D341Med (cell line): ENCODE results near the gene COL19A1.

Experiments used
- DNase-seq: peaks from one replicate; pipeline ENCODE4 v3.0.0; 2012; ENCODE audit warnings: low spot score

COL19A1 gene

DNA sequence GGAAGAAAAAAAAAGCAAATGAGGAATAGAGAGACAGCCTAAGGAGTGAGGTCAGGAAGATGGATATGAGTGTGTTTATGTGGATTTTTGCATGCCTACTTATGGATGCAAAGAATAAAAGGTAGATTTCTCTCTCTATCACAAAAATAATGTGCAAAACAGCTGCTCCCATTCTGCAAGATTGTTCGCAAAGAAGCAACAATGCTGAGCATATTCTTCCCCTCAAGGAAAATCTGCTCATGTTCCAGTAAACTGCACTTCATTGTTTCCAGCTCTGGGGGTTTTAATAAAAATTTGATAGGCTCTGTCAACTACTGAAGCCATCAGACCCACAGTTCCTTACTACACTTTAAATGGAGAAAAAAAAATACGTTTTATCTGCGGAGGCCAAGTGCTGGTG, 259.2 kb downstream of the COL19A1 start:
- no peak for DNase-seq

- no peak for DNase-seq
These were observed 263.0 kb downstream of the COL19A1 start for GRCh38 chr6:70129341-70129740.

GRCh38 chr6:70130865-70131264, 264.5 kb downstream of the COL19A1 start:
- no peak for DNase-seq

GRCh38 chr6:70131528-70131927, 265.2 kb downstream of the COL19A1 start:
- DNase-seq: no peak

DNA sequence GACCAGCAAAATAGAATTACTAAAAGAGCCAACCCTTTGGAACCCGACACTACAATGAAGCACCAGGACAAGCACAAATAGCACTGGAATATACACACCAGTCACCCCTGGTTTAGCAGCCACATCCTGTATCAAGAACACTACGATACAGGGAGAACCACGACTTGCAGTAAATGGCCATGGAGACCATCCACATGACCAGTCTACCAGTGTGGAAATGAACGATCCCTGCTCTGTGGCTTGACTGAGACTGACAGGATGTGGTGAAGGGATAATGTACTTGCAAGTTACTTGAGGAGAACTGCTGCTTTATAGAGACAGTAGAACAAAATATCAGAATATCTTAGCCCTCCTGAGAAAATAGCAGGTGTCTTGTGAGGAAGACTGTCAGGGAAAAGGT, 266.9 kb downstream of the COL19A1 start:
- DNase-seq: no peak

DNA sequence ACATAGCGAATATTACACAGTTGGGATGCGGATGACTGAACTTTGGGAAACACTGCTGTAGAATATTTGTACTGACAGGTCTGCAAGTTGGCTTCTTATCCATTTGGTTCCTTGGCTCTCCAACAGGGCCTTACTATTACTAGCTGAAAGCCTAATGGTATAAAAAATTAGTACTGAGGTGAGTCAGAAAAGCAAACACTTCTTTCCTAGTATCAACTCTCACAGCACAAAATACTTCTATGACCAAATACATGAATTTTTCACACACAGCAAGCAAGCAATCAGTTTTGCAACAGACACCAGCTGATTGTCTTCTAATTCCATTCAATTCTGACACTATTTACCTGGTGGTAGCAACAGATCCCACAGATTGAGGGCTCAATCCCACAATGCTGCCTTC, 268.2 kb downstream of the COL19A1 start:
- no peak for DNase-seq

GRCh38 chr6:70135219-70136160, 269.1 kb downstream of the COL19A1 start:
- DNase-seq: no peak

DNA sequence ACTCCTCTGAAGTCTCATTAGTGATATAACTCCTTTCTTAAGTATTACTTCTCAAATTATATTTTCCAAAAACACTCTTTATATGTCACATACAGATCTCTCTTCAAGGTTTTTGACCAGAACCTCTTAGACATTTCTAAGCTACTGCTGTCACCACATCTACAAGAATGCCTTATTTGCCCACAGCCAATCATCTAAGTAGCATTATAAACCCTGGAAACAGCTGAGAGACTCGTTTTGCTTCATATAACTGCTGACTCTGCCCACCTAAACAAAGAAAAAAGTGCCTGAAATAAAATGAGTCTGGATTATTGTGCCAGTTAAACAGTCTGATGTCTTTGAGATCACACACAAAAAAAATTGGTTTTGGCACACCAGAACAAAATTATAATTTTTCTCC, 270.6 kb downstream of the COL19A1 start:
- no peak for DNase-seq

DNA sequence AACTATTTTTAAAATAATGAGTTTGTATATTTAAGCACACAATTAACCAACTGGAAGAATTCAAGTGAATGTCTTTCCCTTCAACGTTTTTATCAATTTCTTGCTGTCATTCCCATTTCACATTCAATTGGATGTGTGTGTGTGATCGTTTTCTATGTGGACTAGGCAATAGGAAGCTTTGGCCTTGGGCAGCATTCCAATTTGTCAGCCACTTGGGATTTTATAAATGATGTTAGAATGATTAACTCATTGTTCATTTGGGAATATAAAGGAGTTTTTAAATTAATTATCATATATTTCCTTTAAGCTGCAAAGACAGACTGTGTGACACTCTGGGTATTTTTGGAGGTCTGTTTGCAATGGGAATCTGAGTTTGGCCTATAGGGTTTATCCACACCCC, 274.1 kb downstream of the COL19A1 start:
- no peak for DNase-seq

DNA sequence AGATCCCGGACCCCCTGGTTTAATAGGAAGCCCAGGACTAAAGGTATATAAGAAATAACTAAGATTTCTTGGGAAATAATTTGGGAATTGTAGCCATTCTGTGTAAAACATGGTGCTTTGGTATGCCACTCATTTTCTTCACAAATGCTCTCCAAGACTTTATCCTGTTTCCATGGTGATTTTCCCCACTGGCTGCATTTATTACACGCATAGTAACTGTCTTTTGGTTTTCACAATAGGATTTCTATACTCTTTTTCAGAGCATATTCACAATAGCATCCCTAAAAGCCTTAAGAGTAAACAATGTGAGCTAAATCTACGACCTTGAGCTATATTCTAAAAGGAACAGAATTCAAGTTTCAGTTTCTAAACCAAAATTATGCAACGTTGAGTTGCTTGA, 275.7 kb downstream of the COL19A1 start:
- DNase-seq: no peak

GRCh38 chr6:70145178-70145577, 278.8 kb downstream of the COL19A1 start:
- DNase-seq: no peak

GRCh38 chr6:70149209-70149788, 282.9 kb downstream of the COL19A1 start:
- DNase-seq: no peak

DNA sequence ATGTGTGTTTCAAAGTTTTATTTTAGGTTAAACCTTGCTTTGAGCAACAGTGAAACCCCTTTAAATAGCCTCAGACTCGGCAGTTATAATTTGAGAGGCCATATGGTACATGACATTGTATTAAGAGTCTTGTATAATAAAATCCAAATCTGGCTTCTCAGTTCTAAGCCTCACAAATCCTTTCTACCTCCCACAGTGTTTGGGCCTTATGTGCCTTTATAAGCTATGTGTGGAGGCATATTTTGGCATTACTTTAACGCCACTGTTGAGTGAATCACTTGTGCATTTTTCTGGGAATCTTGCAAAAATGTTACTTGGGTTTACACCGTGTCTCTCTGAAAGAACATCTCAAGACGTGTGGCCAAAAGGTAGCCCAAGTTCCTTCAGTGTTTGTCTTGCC, 284.2 kb downstream of the COL19A1 start:
- no peak for DNase-seq

DNA sequence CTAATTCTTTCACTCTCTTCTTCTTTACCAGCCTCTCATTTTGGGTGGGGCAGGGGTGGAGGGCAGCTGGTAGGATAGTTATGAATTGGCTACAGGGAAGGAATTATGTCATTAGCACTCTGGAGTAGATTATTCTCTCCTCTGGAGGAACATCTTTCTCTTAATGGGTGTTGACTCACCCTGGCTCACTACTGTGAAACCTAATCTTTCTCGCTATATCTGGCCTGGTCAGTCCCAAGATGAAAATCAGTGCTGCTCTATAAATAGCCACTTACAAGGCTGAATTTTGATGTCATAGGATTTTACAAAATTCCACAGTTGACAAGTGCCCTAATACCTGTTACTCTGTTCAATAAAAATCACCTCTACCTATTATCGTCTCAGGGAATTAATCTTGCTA, 285.3 kb downstream of the COL19A1 start:
- DNase-seq: no peak

- no peak for DNase-seq
These were observed 286.4 kb downstream of the COL19A1 start for GRCh38 chr6:70152786-70153185.

DNA sequence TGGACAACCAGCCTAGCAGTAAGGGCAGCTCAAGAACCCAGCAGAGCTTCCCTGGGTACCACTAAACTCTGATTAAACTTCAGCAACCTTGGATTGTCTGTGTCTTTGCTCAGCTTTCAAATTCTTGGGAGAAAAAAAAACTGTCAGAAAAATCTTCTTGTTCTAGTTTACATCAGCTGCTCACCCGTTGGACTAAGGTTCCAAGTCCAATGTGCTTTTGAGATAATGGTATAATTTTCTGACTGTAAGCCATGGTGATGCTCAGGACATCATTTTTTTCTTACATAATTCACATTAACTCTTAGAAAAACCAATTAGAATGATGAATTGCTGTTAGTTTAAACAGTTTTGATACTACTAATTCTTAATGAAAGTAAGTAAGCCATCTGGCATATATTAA, 290.7 kb downstream of the COL19A1 start:
- no peak for DNase-seq

DNA sequence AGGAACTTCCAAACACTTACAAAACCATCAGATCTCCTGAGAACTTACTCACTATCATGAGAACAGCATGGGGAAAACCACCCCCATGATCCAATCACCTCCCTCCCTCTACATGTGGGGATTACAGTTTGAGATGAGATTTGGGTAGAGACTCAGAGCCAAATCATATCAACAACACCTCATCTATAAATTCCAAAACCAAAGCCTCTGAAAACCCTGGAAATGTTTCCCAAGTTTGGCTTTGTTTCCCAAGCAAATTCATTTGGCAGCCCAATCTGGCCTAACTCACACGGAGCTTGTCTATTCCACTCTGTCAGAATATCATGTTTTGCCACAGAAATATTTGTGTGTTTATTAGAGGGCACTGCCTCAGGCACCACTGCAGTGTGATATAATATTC, 293.9 kb downstream of the COL19A1 start:
- DNase-seq: no peak

DNA sequence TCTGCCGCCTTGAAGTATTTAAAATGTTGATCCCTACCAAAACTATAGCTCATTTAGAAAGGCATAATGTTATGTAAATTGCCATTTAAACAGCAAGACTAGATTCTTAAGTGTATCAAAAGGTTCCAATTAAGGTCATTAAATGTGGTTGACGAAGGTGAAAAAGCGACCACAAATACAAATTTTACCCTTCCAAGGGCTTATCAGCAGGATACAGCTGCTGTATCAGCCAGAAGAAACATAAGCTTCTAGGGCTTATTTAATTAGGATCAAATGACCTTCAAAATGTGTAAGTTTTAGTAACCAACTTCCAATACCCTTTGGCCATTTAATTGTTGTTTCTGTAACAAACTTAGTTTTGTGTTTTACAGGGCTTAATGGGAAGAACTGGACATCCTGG, 296.6 kb downstream of the COL19A1 start:
- no peak for DNase-seq

DNA sequence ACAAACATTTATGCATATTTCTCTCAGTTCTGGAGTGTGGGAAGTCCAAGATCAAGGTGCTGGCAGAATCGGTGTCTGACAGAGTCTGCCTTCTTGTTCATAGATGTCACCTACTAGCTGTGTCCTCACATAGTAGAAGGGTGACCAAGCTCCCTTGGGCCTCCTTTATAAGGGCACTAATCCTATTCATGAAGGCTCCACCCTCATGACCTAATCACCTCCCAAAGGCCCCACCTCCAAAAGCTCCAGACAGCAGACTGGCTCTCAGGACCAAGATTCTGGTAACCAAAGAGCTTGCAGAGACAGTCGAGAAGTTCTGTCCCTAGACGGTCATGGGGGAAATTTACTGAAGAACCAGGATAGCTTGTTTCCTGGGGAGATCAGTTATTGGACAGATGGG, 297.4 kb downstream of the COL19A1 start:
- no peak for DNase-seq

DNA sequence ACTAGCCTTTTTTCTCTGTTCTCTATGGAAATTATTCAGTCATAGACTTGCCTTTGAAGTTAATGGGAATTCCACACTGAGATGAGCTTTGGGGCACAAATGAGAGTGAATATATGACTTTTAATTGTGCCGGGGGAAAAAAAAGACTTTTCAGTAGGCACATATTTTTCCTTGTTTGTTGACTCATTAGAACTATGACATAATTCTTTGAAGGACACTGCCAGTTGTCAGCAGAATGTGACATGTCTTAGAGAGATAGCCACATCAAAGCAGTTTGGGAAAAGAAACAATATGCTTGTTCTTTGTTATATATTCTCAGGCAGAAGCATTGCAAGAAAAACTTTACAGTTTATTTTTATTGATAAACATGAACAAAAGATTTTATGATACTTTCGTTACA, 298.2 kb downstream of the COL19A1 start:
- DNase-seq: no peak

DNA sequence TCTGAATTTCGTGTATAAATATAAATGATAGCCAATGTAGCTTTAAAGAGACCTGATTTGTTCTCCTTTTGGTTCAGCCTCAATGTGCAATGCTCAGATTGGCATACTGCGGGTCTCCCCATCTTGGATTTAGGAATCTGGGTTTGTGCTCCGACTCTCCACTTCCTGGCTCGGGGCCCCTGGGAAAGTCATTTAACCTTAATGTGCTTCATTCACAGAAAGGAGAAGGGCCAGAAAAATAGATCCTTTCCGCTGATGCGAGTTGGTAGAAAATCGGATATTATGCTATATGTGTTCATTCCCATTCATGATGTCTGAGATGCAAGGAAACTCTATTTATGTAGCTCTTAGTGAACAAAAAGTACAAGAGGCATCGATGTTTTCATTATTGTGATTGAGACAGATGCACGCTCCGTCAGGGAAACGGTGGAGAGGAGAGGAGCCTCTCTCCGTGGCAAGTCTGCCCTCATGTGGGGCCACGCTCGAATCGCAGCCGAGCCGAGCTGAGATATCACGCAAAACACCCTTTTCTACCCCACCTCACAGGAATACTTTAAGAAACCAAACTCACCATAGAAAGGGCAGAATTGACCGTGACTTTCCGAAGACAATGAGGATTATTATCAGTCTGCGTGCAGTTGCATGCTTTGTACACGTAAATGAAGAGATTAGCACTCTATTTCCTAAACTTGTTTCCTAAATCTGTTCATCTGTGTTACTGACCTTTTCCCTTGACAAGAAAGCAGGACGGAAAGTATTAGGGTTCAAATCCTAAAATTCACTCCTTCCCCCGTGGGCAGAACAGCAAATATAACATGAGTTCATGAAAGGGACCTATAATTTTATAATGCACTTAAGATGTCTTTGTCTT, 300.0 kb downstream of the COL19A1 start:
- peak; percentile 83 for DNase-seq

DNA sequence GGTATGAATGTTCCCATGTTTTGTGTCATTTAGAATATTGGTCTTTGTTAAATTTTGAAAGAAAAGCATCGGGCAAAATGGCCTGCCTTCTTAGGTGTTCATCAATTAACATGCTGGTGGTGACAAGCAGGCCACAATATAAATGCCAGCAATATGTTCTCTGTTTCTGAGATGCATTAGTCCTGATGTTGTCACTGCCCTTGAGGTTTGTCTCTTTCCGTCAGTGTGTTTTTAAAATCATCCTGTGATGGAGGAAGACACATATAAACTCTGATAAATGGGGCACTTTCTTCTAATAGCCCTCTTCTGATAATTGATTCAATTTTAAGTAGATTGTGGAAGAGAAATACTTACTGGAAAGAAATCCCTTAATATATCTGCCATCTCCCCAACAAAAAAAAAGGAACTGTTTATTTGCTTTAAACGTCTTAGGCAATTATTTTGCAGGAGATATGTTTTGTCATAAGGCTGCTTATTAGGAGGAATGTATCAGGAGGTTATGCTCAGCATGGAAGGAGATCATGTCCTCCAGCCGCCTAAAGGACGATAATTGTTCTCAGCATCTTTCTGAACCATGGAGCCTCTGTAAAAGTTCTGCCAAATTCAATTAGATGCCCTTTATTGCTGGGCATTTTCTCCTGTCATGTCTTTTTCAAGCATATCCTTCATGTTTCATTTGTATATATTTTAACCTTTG, 302.5 kb downstream of the COL19A1 start:
- no peak for DNase-seq
